GM18526 (cell line): Measurements from ENCODE around the gene MTREX.

Experiments
- POLR2A ChIP-seq: IDR thresholded peaks from 3 replicates; pipeline ENCODE4 v1.6.1; 2011; ENCODE audit not compliant: insufficient read length; ENCODE audit errors: extremely low read depth

Gene MTREX

GRCh38 chr5:55307383-55308253 is at the start of gene MTREX, which contains the start of gene DHX29:
Gene MTREX, plus strand, starts transcription at chr5:55307989. Its CDS starts 25 bp downstream, at chr5:55308014.
Gene DHX29, minus strand, starts transcription at chr5:55307694. Its CDS starts 121 bp downstream, at chr5:55307573.
- peak; percentile 71 for TF ChIP-seq POLR2A

GRCh38 chr5:55258339-55258738 is 49.5 kb upstream of the MTREX start:
- no peak for TF ChIP-seq POLR2A

GRCh38 chr5:55276771-55277170 is 31.0 kb upstream of the MTREX start:
- TF ChIP-seq POLR2A: no peak

GRCh38 chr5:55278778-55279177 is 29.0 kb upstream of the MTREX start:
- no peak for TF ChIP-seq POLR2A

- no peak for TF ChIP-seq POLR2A
Measured at GRCh38 chr5:55286411-55286933, 21.3 kb upstream of the MTREX start.

GRCh38 chr5:55289808-55290207 is 18.0 kb upstream of the MTREX start:
- TF ChIP-seq POLR2A: no peak

- TF ChIP-seq POLR2A: no peak
Measured at GRCh38 chr5:55290991-55291390, 16.8 kb upstream of the MTREX start.

GRCh38 chr5:55294935-55295334 is 12.9 kb upstream of the MTREX start:
- TF ChIP-seq POLR2A: no peak

- TF ChIP-seq POLR2A: no peak
Measured at GRCh38 chr5:55300890-55301289, 6.9 kb upstream of the MTREX start.

- TF ChIP-seq POLR2A: no peak
Measured at GRCh38 chr5:55303238-55303690, 4.5 kb upstream of the MTREX start.

- no peak for TF ChIP-seq POLR2A
Measured at GRCh38 chr5:55304584-55304983, 3.2 kb upstream of the MTREX start.

GRCh38 chr5:55305345-55305744 is 2.4 kb upstream of the MTREX start:
- TF ChIP-seq POLR2A: no peak

- TF ChIP-seq POLR2A: no peak
Measured at GRCh38 chr5:55306641-55307382, 977 bp upstream of the MTREX start.

GRCh38 chr5:55308254-55308836 is 556 bp downstream of the MTREX start:
- TF ChIP-seq POLR2A: no peak

- no peak for TF ChIP-seq POLR2A
Measured at GRCh38 chr5:55313870-55314617, 6.3 kb downstream of the MTREX start.
